Activated CD8-positive, alpha-beta T cell treated with anti-CD3 and anti-CD28 coated beads for 36 hours (primary cell): ENCODE results near the gene CACNA2D3. TPM values are rescaled to one million over a fixed set of nuclear protein-coding genes. Genes with fewer than 3 reads are reported as not detected.

Experiments
- ATAC-seq: fragments of 200-7000 bp; cut with Tn5 transposase; one replicate; pipeline ENCODE4 v1.10.0; 2021; ENCODE audit warnings: mild to moderate bottlenecking, moderate library complexity
- CTCF ChIA-PET: fragments of 350-600 bp; sonication (Branson Sonifier 250); formaldehyde crosslinking; loops from one replicate; lab custom pipeline; 2021; ENCODE audit warnings: antibody characterized with exemption; lab: Charles Lee
- POLR2A ChIA-PET: fragments of 350-600 bp; sonication (Branson Sonifier 250); formaldehyde crosslinking; loops from one replicate; lab custom pipeline; 2021; ENCODE audit warnings: antibody characterized with exemption; lab: Charles Lee
- DNase-seq: peaks from one replicate; pipeline ENCODE4 v3.0.0-alpha.2; 2020
- H3K27ac Mint-ChIP-seq: one replicate; pipeline ENCODE4 v1.8.0; 2021; ENCODE audit warnings: mild to moderate bottlenecking, mixed read lengths
- H3K27me3 Mint-ChIP-seq: one replicate; pipeline ENCODE4 v1.8.0; 2021; ENCODE audit warnings: mixed read lengths
- H3K36me3 Mint-ChIP-seq: one replicate; pipeline ENCODE4 v1.8.0; 2021; ENCODE audit warnings: low read depth, mixed read lengths
- H3K4me1 Mint-ChIP-seq: one replicate; pipeline ENCODE4 v1.8.0; 2021; ENCODE audit warnings: low read depth, mixed read lengths
- H3K4me3 Mint-ChIP-seq: one replicate; pipeline ENCODE4 v1.8.0; 2021; ENCODE audit warnings: mild to moderate bottlenecking, moderate library complexity, mixed read lengths
- H3K9me3 Mint-ChIP-seq: one replicate; pipeline ENCODE4 v1.8.0; 2021; ENCODE audit warnings: mixed read lengths
- intact Hi-C: fragments of 100-400 bp; cut with micrococcal nuclease; formaldehyde crosslinking; loops from one replicate; pipeline ENCODE4 v1.10.0; 2022
- total RNA-seq, 2 experiments: library from RNA; stranded (reverse); gene quantifications; one replicate each; pipeline ENCODE4 v1.2.3, GENCODE V29; 2021
- TF ChIP-seq, protein P1 (sequence below): fragments of 200-600 bp; IDR thresholded peaks from one replicate; pipeline ENCODE4 v1.8.0; 2022; ENCODE audit warnings: antibody characterized with exemption, mild to moderate bottlenecking

Gene CACNA2D3
- total RNA-seq, 2 experiments from 2014 or later, result not detected

- H3K9me3 Mint-ChIP-seq, result no peaks in the 10 kb centered on the region
- no peaks in the 10 kb centered on the region for H3K4me1 Mint-ChIP-seq
- DNase-seq (no peak), ATAC-seq (no peak)
- no peaks in the 10 kb centered on the region for H3K36me3 Mint-ChIP-seq
- ChIA-PET POLR2A (no interaction called here), CTCF (no interaction called here)
- TF ChIP-seq, protein P1, sequence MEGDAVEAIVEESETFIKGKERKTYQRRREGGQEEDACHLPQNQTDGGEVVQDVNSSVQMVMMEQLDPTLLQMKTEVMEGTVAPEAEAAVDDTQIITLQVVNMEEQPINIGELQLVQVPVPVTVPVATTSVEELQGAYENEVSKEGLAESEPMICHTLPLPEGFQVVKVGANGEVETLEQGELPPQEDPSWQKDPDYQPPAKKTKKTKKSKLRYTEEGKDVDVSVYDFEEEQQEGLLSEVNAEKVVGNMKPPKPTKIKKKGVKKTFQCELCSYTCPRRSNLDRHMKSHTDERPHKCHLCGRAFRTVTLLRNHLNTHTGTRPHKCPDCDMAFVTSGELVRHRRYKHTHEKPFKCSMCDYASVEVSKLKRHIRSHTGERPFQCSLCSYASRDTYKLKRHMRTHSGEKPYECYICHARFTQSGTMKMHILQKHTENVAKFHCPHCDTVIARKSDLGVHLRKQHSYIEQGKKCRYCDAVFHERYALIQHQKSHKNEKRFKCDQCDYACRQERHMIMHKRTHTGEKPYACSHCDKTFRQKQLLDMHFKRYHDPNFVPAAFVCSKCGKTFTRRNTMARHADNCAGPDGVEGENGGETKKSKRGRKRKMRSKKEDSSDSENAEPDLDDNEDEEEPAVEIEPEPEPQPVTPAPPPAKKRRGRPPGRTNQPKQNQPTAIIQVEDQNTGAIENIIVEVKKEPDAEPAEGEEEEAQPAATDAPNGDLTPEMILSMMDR, result no peak
- H3K27ac Mint-ChIP-seq, result no peak overlapping the region
- peaks cover 2% of the 10 kb centered on the region for H3K27me3 Mint-ChIP-seq
- H3K4me3 Mint-ChIP-seq, result no peak overlapping the region
- intact Hi-C loops, result no loop called here
Observed at GRCh38 chr3:54901906-54902685, 779.7 kb downstream of the CACNA2D3 start.

DNA sequence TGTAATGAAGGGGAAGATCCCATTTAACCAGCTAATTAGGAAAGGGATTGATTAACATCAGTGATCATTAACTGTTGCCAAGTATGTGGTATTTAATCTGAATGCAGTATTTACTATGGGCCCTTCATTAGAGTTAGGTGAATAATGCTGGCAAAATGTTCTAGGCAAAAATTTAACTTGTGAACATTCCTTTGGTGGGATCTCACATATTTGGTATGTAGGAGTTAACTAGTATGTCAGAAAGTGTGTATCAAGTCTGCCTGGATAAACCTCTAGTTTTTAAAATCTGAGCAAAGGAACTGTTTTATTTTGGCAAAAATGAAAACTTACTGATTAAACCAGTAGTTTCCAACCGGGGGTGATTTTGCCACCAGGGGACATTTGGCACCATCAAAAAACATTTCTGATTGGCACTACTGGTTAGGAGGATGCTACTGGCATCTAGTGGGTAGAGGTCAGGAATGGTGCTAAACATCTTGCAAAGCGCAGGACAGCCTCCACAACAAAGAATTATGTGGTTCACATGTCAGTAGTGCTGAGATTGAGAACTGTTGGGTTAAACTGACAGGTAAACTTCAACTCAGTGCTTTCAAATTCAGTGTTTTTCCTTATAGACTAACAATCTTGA is 783.0 kb downstream of the CACNA2D3 start:
- no peak overlapping the region for H3K27ac Mint-ChIP-seq
- no peak overlapping the region for H3K4me3 Mint-ChIP-seq
- DNase-seq (no peak), ATAC-seq (no peak)
- TF ChIP-seq, protein P1, result no peak
- intact Hi-C loops, result no loop called here
- no peaks in the 10 kb centered on the region for H3K9me3 Mint-ChIP-seq
- H3K4me1 Mint-ChIP-seq, result no peaks in the 10 kb centered on the region
- peaks cover 2% of the 10 kb centered on the region for H3K27me3 Mint-ChIP-seq
- CTCF ChIA-PET, result no interaction called here
- H3K36me3 Mint-ChIP-seq, result no peaks in the 10 kb centered on the region
- POLR2A ChIA-PET, result no interaction called here

GRCh38 chr3:54905920-54906319 is 783.6 kb downstream of the CACNA2D3 start:
- POLR2A ChIA-PET, result no interaction called here

GRCh38 chr3:54906763-54907162 is 784.4 kb downstream of the CACNA2D3 start:
- Mint-ChIP-seq H3K36me3 (no peaks in the 10 kb centered on the region), H3K27me3 (peaks cover 2% of the 10 kb centered on the region), H3K27ac (no peak overlapping the region), H3K4me3 (no peak overlapping the region), H3K9me3 (no peaks in the 10 kb centered on the region), H3K4me1 (no peaks in the 10 kb centered on the region)
- intact Hi-C loops, result no loop called here
- ChIA-PET POLR2A (no interaction called here), CTCF (no interaction called here)
- TF ChIP-seq, protein P1, result no peak
- ATAC-seq, result no peak
- DNase-seq, result no peak

More at GRCh38 chr3:54905920-54906319, 783.6 kb downstream of the CACNA2D3 start:
- H3K9me3 Mint-ChIP-seq, result no peaks in the 10 kb centered on the region
- DNase-seq, result no peak
- no peaks in the 10 kb centered on the region for H3K4me1 Mint-ChIP-seq
- H3K36me3 Mint-ChIP-seq, result no peaks in the 10 kb centered on the region
- intact Hi-C loops, result no loop called here
- H3K27me3 Mint-ChIP-seq, result peaks cover 2% of the 10 kb centered on the region
- ATAC-seq, result no peak
- CTCF ChIA-PET, result no interaction called here
- no peak overlapping the region for H3K4me3 Mint-ChIP-seq
- TF ChIP-seq, protein P1, result no peak
- H3K27ac Mint-ChIP-seq, result no peak overlapping the region

GRCh38 chr3:54909191-54909590 is 786.8 kb downstream of the CACNA2D3 start:
- ChIA-PET POLR2A (interaction anchor here (0.6 kb wide), 2 partner anchors 749 to 1226 kb away, joined by 3 read pairs; no protein-coding TSS in a partner anchor), CTCF (no interaction called here)
- Mint-ChIP-seq H3K4me1 (no peaks in the 10 kb centered on the region), H3K27ac (no peak overlapping the region), H3K4me3 (no peak overlapping the region), H3K27me3 (peaks cover 2% of the 10 kb centered on the region), H3K9me3 (no peaks in the 10 kb centered on the region), H3K36me3 (no peaks in the 10 kb centered on the region)
- intact Hi-C loops, result no loop called here
- ATAC-seq, result no peak
- DNase-seq, result no peak
- TF ChIP-seq, protein P1, result no peak
